ENCODE data around the gene HIGD2A.

DNA sequence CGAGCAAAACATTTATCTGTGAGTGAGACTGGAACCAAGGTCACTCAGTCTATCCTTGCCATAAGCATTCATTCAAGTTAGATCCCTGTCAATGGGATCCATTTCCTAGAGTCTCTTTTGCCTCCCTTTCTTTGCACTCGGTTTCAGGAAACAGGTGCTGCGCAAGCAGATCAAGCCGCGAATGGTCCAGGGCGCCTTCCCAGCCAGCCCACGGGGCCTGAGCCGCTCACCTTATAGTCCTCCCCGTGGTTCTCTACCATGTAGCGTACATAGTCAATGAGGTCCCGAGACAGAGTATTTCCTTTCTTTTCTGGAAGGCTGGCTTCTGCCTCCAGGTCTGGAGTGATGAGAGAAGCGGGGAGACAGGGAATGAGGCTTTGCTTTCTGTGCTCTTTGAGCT, 3.6 kb upstream of the HIGD2A start:
- TF ChIP-seq POLR2A (IDR thresholded peaks at IDR 0.05), result no peak
- TF ChIP-seq, protein P1, sequence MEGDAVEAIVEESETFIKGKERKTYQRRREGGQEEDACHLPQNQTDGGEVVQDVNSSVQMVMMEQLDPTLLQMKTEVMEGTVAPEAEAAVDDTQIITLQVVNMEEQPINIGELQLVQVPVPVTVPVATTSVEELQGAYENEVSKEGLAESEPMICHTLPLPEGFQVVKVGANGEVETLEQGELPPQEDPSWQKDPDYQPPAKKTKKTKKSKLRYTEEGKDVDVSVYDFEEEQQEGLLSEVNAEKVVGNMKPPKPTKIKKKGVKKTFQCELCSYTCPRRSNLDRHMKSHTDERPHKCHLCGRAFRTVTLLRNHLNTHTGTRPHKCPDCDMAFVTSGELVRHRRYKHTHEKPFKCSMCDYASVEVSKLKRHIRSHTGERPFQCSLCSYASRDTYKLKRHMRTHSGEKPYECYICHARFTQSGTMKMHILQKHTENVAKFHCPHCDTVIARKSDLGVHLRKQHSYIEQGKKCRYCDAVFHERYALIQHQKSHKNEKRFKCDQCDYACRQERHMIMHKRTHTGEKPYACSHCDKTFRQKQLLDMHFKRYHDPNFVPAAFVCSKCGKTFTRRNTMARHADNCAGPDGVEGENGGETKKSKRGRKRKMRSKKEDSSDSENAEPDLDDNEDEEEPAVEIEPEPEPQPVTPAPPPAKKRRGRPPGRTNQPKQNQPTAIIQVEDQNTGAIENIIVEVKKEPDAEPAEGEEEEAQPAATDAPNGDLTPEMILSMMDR (IDR thresholded peaks at IDR 0.05), result no peak
